Heart left ventricle (tissue), 16 donors: Measurements from ENCODE around the gene RBM38. TPM values are rescaled to one million over a fixed set of nuclear protein-coding genes. Genes with fewer than 3 reads are reported as not detected.

ENCODE experiments used
- ATAC-seq, 4 donors: fragments of 200-7000 bp; cut with Tn5 transposase; one replicate each; pipeline ENCODE4 v1.9.1; 2020 to 2022; ENCODE audit warnings: moderate library complexity in 4 of 4, mild to moderate bottlenecking in 3 of 4, moderate number of reproducible peaks in 1 of 4
- DNase-seq, 5 donors: peaks; one replicate each; pipeline ENCODE4 v3.0.0-alpha.2; 2020
- H3K27ac ChIP-seq, 12 donors: fragments of 200-600 bp; sonication (generic) in 4 of 12; one replicate each; pipeline versions ENCODE4 v1.5.0 to v1.8.0; 2016 to 2022; ENCODE audit warnings: mild to moderate bottlenecking in 2 of 12
- H3K27me3 ChIP-seq, 9 donors: fragments of 200-600 bp; sonication (generic) in 2 of 9; one replicate each; pipeline versions ENCODE4 v1.5.1 to v1.8.0; 2016 to 2022; ENCODE audit warnings: mild to moderate bottlenecking in 3 of 9
- H3K36me3 ChIP-seq, 9 donors: fragments of 200-600 bp; sonication (generic) in 2 of 9; one replicate each; pipeline versions ENCODE4 v1.5.0 to v1.8.0; 2018 to 2022; ENCODE audit warnings: mild to moderate bottlenecking in 2 of 9
- H3K4me1 ChIP-seq, 12 donors: fragments of 200-600 bp; sonication (generic) in 4 of 12; one replicate each; pipeline versions ENCODE4 v1.5.0 to v1.8.0; 2016 to 2022; ENCODE audit warnings: mild to moderate bottlenecking in 3 of 12
- H3K4me3 ChIP-seq, 12 donors: fragments of 200-600 bp; sonication (generic) in 4 of 12; one replicate each; pipeline versions ENCODE4 v1.5.0 to v1.8.0; 2017 to 2022; ENCODE audit warnings: mild to moderate bottlenecking in 9 of 12, moderate library complexity in 4 of 12
- H3K9me3 ChIP-seq, 12 donors: fragments of 200-600 bp; sonication (generic) in 4 of 12; one replicate each; pipeline versions ENCODE4 v1.5.0 to v1.8.0; 2016 to 2022; ENCODE audit warnings: mild to moderate bottlenecking in 1 of 12
- POLR2A ChIP-seq, 2 donors: fragments of 450-650 bp; IDR thresholded peaks; one replicate each; pipeline ENCODE4 v1.6.1; 2017; ENCODE audit warnings: antibody characterized with exemption in 2 of 2, mild to moderate bottlenecking in 2 of 2, moderate library complexity in 2 of 2
- WGBS, 4 donors: extraction: QIAGEN DNeasy Blood & Tissue Kit in 2 of 4; methylation state at CpG; one replicate each; pipeline versions ENCODE4 v1.1.5 to v1.1.7; 2013 to 2018; 5-methylcytosine and 5-hydroxymethylcytosine counted together
- intact Hi-C, 10 donors: fragments of 100-400 bp; cut with DNase I; formaldehyde crosslinking; loops; one replicate each; pipeline versions ENCODE4 v1.11.1 to v1.14.2; 2022
- polyA plus RNA-seq, 2 donors: library from polyadenylated mRNA; stranded (reverse); fragments of 200-250 nt; gene quantifications; one replicate each; pipeline ENCODE4 v1.2.3, GENCODE V29; 2013
- total RNA-seq, 9 donors: library from RNA; depleted of rRNA in 2 of 9; stranded (reverse); fragments of >200 nt in 2 of 9; fragmentation: NEBNext Ultra II Directional in 3 of 9; extraction: Animal tissue kit (Norgen Biotek cat#: 25700) in 3 of 9; gene quantifications; one replicate each; pipeline versions ENCODE4 v1.1.0 to v1.2.4, GENCODE V29; 2016 to 2023
- TF ChIP-seq, protein P1 (sequence below), 12 donors: fragments of 200-600 bp; sonication (generic) in 4 of 12; IDR thresholded peaks; one replicate each; pipeline versions ENCODE4 v1.5.0 to v1.8.0; 2018 to 2022; ENCODE audit warnings: antibody characterized with exemption in 12 of 12, mild to moderate bottlenecking in 5 of 12
- donor health status: ischemic (EF 13 %, LVEDD 7.1; RV severe dilation, severe dysfunction).
- donor health status: healthy with polysubstance abuse.
- donor health status: DM: no; HTN: yes; CAD: no.
- donor health status: DM: no; HTN: no; CAD: no.
- donor health status: ischemic (EF 25% LVEDD 6.9; RV normal size, moderate dysfunction).
- donor health status: ischemic (EF 25% LVEDD 5.7; RV mildly dilated, moderate dysfunction).
- donor health status: healthy.
- donor health status: DM: yes; HTN: yes; CAD: no.
- donor health status: ischemic (EF 35%, LVEDD 5.7; RV mildly dilated, moderate dysfunction).
- donor health status: nonischemic (EF 11% LVEDD 7.7; RV severe dilation, severe dysfunction).
- donor health status: DM: yes; HTN: yes; CAD: no.
- donor health status: PGD.
- donor health status: ischemic (EF 29% LVEDD 5.4; RV normal size, mild dysfunction).
- donor health status: nonischemic (EF 23%, LVEDD 6.1; RV moderate dilation, normal function).

The RBM38 gene
- total and polyA plus RNA-seq, 11 donors, result 45.6 to 112 (median 68.5) TPM

DNA sequence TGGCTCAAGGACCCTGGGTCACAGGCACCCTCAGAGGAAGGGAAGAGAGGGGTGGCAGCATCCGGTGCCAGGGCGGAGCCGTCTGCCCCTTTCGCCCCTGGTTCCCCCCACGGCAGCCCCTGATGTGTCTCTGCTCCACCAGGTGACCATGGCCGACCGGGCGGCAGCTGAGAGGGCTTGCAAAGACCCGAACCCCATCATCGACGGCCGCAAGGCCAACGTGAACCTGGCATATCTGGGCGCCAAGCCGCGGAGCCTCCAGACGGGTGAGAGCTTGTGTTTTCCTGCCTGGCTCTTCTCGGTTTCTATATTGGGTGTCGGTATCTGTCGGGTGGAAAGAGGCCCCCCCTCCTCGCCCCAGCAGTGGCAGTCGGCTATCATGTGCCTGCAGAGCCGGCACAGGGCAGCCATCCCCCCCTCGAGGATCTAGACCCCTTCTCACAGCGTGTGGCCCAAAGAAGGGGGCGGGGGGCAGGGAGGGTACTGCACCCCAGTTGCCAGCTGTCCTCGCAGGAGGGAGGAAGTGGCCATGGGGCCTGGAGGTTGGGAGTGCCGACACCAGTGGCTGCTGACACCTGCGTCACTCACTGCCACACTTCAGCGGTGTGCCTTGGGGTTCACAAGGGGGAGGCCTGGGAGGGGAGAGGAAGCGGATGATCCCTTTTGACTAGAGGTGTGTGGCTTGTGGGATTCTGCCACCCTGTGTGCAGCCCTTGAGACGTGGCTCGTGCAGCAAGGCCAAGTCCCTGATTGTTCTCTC lies 1.5 kb downstream of the RBM38 start:
- H3K27me3 ChIP-seq, result no peaks in the 10 kb centered on the region
- H3K4me3 ChIP-seq, result peak overlapping the region; percentile 28 to 94 (median 74)
- 28 to 52% (median 34%) methylated on average over 29 to 33 of the region's 33 CpGs for WGBS, 4 donors
- TF ChIP-seq, protein P1, sequence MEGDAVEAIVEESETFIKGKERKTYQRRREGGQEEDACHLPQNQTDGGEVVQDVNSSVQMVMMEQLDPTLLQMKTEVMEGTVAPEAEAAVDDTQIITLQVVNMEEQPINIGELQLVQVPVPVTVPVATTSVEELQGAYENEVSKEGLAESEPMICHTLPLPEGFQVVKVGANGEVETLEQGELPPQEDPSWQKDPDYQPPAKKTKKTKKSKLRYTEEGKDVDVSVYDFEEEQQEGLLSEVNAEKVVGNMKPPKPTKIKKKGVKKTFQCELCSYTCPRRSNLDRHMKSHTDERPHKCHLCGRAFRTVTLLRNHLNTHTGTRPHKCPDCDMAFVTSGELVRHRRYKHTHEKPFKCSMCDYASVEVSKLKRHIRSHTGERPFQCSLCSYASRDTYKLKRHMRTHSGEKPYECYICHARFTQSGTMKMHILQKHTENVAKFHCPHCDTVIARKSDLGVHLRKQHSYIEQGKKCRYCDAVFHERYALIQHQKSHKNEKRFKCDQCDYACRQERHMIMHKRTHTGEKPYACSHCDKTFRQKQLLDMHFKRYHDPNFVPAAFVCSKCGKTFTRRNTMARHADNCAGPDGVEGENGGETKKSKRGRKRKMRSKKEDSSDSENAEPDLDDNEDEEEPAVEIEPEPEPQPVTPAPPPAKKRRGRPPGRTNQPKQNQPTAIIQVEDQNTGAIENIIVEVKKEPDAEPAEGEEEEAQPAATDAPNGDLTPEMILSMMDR (IDR thresholded peaks at IDR 0.05), result no peak
- peak in 1 of 2 donors; percentile 56 for TF ChIP-seq POLR2A (IDR thresholded peaks at IDR 0.05)
- ATAC-seq, result peak; percentile 45 to 77 (median 58)
- no peaks in the 10 kb centered on the region for H3K9me3 ChIP-seq
- peaks cover 12 to 86% (median 67%) of the 10 kb centered on the region in 12 donors for H3K4me1 ChIP-seq
- DNase-seq, result peak; percentile 75 to 82 (median 79)
- H3K27ac ChIP-seq, result peak overlapping the region; percentile 80 to 97 (median 90)
- intact Hi-C loops, result loop anchor here in 4 of 10 donors (2.0 to 10.0 kb wide), 4 partner anchors 45 to 322 kb away; partner anchors contain the start of gene PMEPA1 (in 1 of the 4)
- peaks cover 0 to 42% (median 13%) of the 10 kb centered on the region in 9 donors for H3K36me3 ChIP-seq

DNA sequence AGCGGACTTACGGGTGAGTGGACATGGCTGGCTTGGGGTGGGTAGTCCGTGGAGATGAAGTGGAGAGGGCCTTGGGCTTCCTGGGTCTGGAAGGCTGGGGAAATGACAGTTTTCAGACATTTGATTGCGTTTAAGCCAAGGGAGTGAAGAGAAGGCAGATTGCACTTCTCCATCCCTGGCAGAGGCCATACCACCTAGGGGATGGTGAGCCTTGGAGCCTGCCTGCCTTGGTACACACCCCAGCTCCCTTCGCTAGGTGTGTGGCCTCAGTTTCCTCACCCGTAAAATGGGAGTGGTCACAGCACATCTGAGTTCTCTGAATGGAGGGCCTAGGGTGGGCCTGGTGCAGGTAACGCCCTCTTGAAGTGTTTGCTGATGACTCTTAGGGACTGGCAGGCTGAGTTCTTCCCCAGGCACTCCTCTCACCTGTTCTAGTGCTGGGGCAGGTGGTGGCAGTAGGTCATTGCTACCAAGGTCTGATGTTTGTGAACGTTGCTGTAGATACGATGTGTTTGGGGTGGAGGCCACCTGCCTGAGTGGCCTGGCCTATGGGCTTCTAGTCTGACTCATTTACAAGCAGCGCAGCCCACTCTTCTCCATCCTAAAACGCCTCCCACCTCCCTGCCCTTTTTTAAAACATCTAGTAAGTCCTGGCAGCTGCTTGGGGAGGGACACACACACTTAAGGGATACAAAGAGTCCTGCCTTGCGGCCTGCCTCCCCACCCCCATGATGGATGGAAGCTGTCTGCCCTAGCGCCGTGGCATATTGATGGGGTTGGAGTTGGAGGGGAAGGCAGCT lies 2.3 kb downstream of the RBM38 start:
- DNase-seq (peak in 4 of 5 donors; percentile 15 to 40 (median 28)), ATAC-seq (no peak)
- H3K4me3 ChIP-seq, result peak overlapping the region in 11 of 12 donors; percentile 1 to 94 (median 74)
- no peaks in the 10 kb centered on the region for H3K9me3 ChIP-seq
- intact Hi-C loops, result loop anchor here in 5 of 10 donors (2.0 to 10.0 kb wide), 6 partner anchors 39 to 321 kb away; partner anchors contain the start of gene PMEPA1 (in 1 of the 5)
- H3K27me3 ChIP-seq, result no peaks in the 10 kb centered on the region
- H3K27ac ChIP-seq, result peak overlapping the region; percentile 80 to 97 (median 90)
- peaks cover 17 to 94% (median 75%) of the 10 kb centered on the region in 12 donors for H3K4me1 ChIP-seq
- TF ChIP-seq, protein P1 (IDR thresholded peaks at IDR 0.05), result no peak
- TF ChIP-seq POLR2A (IDR thresholded peaks at IDR 0.05), result no peak
- peaks cover 0 to 42% (median 14%) of the 10 kb centered on the region in 9 donors for H3K36me3 ChIP-seq
- 69 to 80% (median 73%) methylated on average over 11 to 14 of the region's 14 CpGs for WGBS, 4 donors

DNA sequence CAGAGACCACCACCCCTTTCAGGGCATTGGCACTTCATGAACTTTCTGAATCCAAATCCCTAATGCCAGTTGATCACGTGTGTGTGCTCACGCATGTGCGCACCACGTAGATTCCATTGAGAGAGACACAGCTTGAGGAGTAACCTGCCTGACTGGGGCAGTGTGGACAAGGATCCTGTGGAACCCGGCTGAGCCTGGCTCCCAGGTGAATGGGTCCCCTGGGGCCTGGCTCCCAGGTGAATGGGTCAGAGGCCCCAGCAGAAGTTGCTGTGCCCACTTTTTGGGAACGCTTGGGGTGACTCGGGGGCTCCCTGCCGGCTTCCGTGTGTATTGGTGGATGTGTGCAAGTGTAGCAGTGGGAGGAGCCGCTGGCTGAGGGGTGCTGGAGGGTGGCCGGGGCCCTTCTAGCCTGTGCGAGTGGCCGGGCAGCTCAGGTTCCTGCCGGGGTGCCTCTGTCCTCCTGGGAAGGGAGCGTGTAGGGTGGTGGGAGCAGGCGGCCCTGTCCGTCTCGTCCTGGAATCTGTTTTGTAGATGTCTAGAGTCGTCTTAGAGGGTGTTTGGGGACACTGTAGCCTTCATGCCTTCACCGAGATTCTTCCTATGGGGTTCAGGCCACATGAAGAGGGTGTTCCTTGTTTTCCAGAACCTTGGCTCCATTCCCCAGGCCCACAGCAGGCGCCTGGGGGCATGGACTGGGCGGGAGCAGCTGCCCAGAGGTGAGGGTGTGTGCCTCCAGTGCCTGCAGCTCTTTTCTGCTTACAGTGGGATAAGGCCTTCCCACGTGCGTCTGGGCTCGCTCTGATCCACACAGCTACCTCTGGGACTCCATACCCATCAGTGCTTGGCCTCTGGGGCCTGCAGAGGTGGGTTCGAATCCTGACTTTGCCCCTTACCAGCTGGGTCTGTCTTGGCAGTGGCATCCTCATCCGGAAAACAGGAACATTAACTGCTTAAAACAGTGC lies 3.2 kb downstream of the RBM38 start:
- intact Hi-C loops, result loop anchor here (2.0 to 10.0 kb wide), 6 partner anchors 38 to 320 kb away; partner anchors contain the start of gene PMEPA1 (in 1 of the 10)
- Histone ChIP-seq H3K4me1 (peaks cover 26 to 96% (median 82%) of the 10 kb centered on the region in 12 donors), H3K9me3 (no peaks in the 10 kb centered on the region), H3K27me3 (no peaks in the 10 kb centered on the region), H3K36me3 (peaks cover 0 to 42% (median 14%) of the 10 kb centered on the region in 9 donors), H3K4me3 (peak overlapping the region in 5 of 12 donors; percentile 9 to 74 (median 18)), H3K27ac (peak overlapping the region; percentile 72 to 97 (median 90))
- DNase-seq, result peak in 4 of 5 donors; percentile 20 to 60 (median 30)
- no peak for ATAC-seq
- TF ChIP-seq, protein P1 (IDR thresholded peaks at IDR 0.05), result no peak
- TF ChIP-seq POLR2A (IDR thresholded peaks at IDR 0.05), result no peak
- WGBS, 4 donors, result 53 to 64% (median 56%) methylated on average over 22 to 27 of the region's 27 CpGs
